ENCODE measurements around the gene WHRN.
A peak's percentile ranks its signal among the peaks of the same experiment; 100 is the strongest.

WHRN gene

DNA sequence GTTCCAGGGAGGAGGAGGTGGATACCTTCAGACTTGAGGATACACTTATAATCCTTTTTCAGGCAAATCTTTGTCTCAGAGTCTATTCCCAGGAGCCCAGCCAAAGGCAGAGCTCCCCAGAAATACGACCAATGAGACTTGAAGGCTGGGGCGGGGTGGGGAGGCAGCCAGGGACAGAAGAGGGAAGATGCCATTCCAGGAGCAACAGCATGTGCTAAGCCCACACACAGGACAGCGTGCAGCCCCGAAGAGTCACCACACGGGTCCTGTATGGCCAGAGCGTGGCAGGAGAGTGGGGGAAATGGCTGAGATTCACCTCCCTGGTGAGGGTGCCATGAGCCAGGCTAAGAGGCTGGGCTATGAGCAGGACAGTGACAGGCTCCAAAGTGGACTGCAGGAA is 35.2 kb downstream of the WHRN start:
- no peak for DNase-seq

DNA sequence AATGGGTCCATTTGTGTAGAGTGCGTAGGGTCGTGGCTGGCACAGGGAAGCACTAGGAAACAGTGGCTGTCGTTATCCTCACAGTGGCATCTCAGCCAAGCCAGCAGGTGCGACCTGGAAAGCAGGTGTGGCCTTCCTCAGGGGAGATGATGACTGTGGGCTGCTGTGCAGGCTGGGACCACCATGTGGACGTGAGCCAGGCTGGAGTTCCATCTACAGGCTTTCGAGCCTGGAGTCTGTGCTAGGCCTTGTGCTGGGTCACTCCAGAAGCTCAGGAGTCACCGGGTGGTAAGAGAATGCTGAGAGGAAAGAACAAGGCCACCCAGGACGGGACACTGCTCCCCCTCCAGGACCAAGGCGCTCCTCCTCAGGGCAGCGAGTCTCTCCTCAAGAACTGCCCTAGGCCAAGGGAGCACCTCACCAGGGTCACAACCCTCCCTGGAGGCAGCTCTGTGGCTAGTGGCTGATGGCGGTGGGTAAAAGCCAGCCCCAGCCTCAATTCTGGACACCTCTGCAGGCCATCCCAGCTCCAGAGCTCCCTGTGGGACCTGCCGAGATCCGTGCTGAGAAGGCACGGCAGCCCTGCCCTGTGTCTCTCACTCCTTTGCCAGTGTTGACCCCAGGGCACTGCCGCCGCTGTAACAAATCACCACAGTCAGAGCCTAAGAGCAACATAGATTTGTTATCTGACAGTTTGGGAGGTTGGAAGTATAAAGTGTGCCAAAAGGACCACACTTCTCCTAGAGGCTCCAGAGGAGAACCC is 36.0 kb downstream of the WHRN start:
- no peak for DNase-seq

DNA sequence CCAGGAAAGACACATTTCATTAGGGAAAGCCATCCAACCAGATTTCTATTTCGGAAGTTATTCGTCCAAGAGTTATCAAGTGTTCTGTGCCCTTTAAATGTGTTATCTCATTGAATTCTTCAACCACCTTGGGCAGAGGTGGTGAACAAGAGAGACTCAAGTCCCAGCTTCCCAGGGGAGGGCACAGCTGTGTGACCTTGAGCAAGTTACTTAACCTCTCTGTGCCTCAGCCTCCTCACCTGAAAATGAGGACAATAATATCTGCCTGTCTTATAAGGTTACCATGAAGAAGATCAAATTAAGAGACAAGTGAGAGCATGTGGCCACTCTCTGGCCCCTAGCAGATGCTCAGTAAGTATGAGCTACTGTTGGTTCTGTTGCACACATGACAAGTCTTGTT is 37.4 kb downstream of the WHRN start:
- DNase-seq: no peak

DNA sequence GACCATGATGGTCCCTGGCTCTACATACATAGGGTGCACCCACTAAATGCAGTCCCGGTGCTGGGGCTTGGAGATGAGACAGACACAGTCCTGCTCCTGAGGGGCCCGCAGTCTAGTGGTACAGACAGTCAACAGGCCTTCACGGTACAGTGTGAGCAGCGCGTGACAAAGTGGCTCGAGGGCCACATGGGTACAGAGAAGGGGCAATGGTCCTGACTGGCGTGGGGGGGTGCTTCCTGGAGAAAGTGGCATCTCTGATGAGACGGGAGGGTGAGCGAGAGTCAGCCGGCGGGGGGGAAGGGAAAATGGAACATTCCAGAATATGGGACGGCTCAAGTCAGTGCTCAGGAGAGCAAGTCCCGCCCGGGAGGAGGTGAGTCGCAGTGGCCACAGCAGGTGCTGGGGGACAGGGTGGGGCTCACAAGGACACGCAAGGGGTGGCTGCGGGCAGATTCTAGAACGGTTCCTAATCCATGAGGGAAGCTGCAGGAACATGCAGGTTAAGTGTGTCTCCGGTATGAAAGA is 38.0 kb downstream of the WHRN start:
- DNase-seq: no peak

DNA sequence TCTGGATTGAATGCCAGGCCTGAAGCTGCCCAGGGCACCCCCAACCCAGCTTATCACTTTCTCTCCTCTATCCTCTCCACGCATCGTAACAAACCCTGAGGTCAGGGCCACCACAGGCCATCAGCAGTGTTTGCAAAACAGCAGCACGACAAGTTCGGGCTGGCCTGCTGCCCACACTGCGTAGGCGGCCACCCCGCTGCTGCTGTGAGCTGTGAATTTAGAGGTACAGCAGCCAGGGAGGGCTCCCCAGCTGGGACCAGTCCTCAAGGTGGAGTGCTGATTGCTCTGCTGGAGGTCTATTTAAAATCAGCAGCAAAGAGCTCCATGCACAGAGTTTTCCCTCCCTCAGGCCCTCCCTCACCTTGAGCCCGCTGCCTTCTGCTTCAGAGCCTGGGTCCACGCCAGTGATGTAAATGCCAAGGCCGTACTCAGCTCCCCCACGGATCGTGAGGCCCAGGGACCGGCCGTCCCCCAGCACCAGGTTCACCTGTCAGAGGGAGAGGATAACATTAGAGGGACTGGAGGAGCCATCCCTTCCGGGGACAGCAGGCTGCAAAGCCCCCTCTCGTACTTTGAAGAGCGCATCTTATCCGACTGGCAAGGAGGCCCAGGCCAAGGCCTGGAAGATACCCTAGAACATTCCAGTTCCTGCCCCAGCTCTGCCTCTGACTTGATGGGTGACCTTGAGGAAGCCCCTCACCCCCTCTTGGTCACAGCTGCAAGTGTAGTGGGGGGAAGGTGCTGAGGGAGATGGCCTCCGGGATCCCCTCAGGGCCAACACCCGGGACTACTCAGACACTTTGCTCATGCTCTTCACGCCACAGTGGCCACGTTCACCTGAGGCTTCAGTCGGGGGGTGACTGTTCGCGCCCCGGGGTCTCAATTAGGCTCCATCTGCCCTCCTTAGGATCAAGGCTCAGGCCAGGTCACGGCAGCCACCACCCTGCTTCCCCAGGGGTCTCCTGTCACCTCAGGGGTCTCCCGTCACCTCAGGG is 39.1 kb downstream of the WHRN start:
- DNase-seq: no peak

GRCh38 chr9:114465417-114465816 is 39.9 kb downstream of the WHRN start:
- DNase-seq: no peak

DNA sequence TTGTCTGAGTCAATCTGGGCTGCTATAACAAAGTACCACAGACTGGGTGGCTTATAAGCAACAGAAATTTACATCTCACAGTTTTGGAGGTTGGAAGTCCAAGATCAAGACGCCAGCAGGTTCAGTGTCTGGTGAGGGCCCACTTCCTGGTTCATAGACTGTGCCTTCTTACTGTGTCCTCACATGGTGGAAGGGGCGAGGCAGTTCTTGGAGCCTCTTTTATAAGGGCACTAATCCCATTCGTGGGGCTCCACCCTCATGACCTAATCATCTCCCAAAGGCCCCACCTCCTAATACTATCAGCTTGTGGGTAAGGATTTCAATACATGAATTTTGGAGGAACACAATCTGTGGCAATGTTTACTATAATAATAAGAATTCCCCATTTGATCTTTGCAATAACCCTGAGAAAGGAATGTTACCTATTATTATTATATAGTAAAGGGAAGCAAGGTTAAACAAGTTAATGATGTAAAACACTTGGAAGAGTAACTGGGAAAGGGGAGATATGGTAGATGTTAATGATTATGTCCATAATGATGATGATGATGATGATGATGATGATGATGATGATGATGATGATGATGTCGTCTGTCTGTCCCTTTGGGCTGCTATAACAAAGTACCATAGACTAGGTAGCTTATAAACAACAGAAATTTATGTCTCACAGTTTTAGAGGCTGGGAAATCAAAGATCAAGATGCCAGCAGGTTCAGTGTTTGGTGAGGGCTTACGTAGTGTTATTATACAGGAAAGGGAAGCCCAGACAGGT is 40.8 kb downstream of the WHRN start:
- no peak for DNase-seq

DNA sequence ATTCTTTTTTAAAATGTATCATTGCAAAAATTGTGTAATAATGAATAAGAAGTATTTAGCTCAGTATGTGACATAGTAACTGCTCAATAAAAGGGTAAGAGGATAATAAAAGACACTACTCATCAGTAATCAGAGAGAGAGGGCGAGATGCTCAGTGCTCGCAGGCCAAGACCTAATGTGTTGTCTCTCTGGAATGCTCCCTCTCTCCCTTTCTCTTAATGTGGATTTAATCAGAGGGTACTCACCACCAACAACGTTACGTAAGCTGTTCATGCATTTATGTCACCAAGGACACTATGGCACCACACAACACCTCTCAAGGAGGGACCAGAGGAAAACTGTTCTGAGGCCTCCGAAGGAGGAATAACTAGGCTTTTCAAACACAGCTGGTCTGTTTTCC is 42.5 kb downstream of the WHRN start:
- no peak for DNase-seq

GRCh38 chr9:114461468-114461867 is 43.8 kb downstream of the WHRN start:
- no peak for DNase-seq

DNA sequence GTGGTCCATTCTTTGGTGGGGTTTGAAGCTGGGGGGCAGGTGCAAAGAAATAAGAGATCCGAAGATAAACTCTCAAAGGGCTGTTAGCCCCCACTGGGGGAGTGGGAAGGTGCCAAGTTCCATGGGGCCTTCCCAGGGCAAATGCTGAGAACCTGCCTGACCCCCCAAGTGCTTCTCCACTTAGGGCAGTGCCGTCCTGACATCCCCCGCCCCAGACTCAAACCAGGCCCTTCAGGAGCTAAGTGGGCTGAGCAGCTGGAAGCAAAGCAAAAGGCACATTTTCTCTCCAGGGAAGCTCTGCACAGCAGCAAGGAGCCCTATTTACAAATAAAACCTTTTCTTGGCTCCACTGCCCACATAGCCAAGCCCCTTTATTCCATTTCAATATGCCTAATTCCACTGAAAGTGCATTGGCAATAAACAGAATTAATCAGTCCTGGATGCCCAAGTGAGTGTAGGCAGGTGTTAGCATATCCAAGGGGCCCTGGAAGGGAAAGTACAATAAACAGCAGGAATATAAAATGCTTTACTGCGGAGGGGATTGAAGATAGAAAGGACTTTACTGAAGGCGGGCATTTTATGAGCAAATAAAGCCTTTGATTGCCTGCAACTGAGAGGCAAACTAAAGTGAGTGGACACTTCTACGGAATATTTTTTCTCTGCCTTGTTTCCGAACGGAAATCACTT is 44.6 kb downstream of the WHRN start:
- no peak for DNase-seq

GRCh38 chr9:114459464-114459863 is 45.8 kb downstream of the WHRN start:
- DNase-seq: no peak

DNA sequence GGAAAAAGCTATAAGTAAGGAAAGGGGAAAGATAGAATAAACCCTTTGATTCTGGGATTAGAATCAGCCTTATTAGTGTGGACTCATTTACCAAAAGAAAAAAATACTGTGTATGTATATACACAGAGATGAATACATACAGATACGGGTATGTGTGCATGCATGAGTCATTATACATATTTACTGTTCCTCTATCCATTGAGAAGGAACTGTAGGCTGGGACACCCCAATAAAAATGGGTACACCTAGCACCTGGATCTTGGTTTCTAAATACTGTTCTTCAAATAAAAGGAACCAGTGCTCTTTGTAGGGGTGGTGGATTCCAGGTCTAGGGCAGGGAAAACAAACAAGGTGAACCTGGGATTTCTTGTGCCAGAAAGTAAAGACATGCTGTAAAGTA is 48.3 kb downstream of the WHRN start:
- no peak for DNase-seq

GRCh38 chr9:114454652-114455051 is 50.6 kb downstream of the WHRN start:
- no peak for DNase-seq

- peak; percentile 59 for DNase-seq
These were observed 52.8 kb downstream of the WHRN start for GRCh38 chr9:114452219-114453165.

- no peak for DNase-seq
These were observed 53.6 kb downstream of the WHRN start for GRCh38 chr9:114451707-114452031.

GRCh38 chr9:114450833-114451706 is 54.2 kb downstream of the WHRN start:
- DNase-seq: peak; percentile 7

DNA sequence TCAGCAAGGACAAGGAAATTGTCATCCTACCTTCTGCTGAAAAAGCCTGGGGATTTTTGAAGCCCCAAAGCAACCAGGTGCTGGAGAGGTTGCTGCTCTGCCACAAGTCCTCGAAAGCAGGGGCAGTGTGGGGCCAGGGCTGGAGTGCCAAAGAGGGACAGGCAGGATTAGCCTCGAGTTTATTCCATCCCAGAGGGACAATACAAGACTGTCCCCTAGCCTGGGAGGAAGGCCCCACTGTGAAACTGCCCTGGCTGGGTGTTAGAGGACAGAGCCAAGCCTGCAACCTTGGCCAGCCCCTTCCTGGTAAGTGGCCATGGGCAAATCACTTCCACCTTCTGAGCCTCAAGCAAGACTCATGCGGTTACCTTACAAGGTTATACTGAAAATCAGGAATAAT is 55.1 kb downstream of the WHRN start:
- no peak for DNase-seq

- DNase-seq: no peak
These were observed 56.0 kb downstream of the WHRN start for GRCh38 chr9:114449236-114449635.

DNA sequence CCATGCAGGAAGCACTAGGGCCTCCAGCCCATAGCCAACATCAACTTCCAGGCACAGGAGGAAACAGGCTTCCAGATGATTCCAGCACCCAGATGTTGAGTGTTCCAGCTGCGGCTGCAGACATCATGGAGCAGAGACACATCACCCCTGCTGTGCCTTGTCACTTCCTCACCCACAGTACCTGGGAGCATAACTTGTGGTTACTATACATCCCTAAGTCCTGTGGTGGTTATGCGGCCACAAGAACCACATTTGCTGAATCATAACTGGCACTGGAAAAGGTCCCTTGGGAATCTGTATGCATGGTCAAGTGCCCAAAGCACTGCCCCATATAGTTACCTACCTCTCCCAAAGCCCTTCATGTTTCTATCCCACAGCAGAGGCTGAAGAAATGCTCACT is 56.6 kb downstream of the WHRN start:
- DNase-seq: no peak
